Colonic mucosa (tissue), 4 donors: ENCODE measurements around the gene AKR1B15. TPM values are rescaled to one million over a fixed set of nuclear protein-coding genes. Genes with fewer than 3 reads are reported as not detected.

Experiments used
- DNase-seq: peaks from one replicate; pipeline ENCODE4 v3.0.0-alpha.2; 2020
- H3K27ac ChIP-seq: fragments of 200-600 bp; one replicate; pipeline ENCODE4 v1.8.0; 2021
- H3K27me3 ChIP-seq: fragments of 200-600 bp; one replicate; pipeline ENCODE4 v1.8.0; 2021
- H3K36me3 ChIP-seq: fragments of 200-600 bp; one replicate; pipeline ENCODE4 v1.8.0; 2021
- H3K4me1 ChIP-seq: fragments of 200-600 bp; one replicate; pipeline ENCODE4 v1.8.0; 2021; ENCODE audit warnings: mild to moderate bottlenecking
- H3K4me3 ChIP-seq: fragments of 200-600 bp; one replicate; pipeline ENCODE4 v1.8.0; 2021
- H3K9ac ChIP-seq, 2 donors: one replicate each; pipeline ENCODE4 v1.7.0; 2013; ENCODE audit warnings: control low read depth in 2 of 2, low read depth in 2 of 2, low read length in 2 of 2
- H3K9me3 ChIP-seq: fragments of 200-600 bp; one replicate; pipeline ENCODE4 v1.8.0; 2021
- intact Hi-C: fragments of 100-400 bp; cut with DNase I; formaldehyde crosslinking; loops from one replicate; pipeline ENCODE4 v1.14.1; 2022
- total RNA-seq, 2 donors: library from RNA; stranded (reverse); fragmentation: NEBNext Ultra II Directional in 1 of 2; extraction: Animal tissue kit (Norgen Biotek cat#: 25700) in 1 of 2; gene quantifications; one replicate each; pipeline ENCODE4 v1.2.1, GENCODE V29; 2021
- TF ChIP-seq, protein P1 (sequence below): fragments of 200-600 bp; IDR thresholded peaks from one replicate; pipeline ENCODE4 v1.8.0; 2022; ENCODE audit warnings: antibody characterized with exemption, mild to moderate bottlenecking
- donor health status: healthy.
- donor health status: DM: no; HTN: no; CAD: no.
- donor health status: DM: no; HTN: no; CAD: no.

The AKR1B15 gene
- total RNA-seq, 2 donors from 2014 or later: 6.5 to 10.6 TPM

- Histone ChIP-seq H3K27me3 (no peaks in the 10 kb centered on the region), H3K36me3 (no peaks in the 10 kb centered on the region), H3K4me1 (no peaks in the 10 kb centered on the region), H3K9ac (no peak overlapping the region), H3K4me3 (no peak overlapping the region), H3K9me3 (no peaks in the 10 kb centered on the region), H3K27ac (no peak overlapping the region)
- DNase-seq: no peak
- intact Hi-C loops: no loop called here
- TF ChIP-seq, protein P1, sequence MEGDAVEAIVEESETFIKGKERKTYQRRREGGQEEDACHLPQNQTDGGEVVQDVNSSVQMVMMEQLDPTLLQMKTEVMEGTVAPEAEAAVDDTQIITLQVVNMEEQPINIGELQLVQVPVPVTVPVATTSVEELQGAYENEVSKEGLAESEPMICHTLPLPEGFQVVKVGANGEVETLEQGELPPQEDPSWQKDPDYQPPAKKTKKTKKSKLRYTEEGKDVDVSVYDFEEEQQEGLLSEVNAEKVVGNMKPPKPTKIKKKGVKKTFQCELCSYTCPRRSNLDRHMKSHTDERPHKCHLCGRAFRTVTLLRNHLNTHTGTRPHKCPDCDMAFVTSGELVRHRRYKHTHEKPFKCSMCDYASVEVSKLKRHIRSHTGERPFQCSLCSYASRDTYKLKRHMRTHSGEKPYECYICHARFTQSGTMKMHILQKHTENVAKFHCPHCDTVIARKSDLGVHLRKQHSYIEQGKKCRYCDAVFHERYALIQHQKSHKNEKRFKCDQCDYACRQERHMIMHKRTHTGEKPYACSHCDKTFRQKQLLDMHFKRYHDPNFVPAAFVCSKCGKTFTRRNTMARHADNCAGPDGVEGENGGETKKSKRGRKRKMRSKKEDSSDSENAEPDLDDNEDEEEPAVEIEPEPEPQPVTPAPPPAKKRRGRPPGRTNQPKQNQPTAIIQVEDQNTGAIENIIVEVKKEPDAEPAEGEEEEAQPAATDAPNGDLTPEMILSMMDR: no peak
These were observed 43.1 kb upstream of the AKR1B15 start for GRCh38 chr7:134505856-134506255.

- no peaks in the 10 kb centered on the region for H3K36me3 ChIP-seq
- no peaks in the 10 kb centered on the region for H3K27me3 ChIP-seq
- no peaks in the 10 kb centered on the region for H3K4me1 ChIP-seq
- no peak overlapping the region for H3K9ac ChIP-seq
- H3K4me3 ChIP-seq: no peak overlapping the region
- no peak overlapping the region for H3K27ac ChIP-seq
- intact Hi-C loops: no loop called here
- no peaks in the 10 kb centered on the region for H3K9me3 ChIP-seq
- DNase-seq: no peak
- TF ChIP-seq, protein P1: no peak
These were observed 39.9 kb upstream of the AKR1B15 start for GRCh38 chr7:134509010-134509409.

DNA sequence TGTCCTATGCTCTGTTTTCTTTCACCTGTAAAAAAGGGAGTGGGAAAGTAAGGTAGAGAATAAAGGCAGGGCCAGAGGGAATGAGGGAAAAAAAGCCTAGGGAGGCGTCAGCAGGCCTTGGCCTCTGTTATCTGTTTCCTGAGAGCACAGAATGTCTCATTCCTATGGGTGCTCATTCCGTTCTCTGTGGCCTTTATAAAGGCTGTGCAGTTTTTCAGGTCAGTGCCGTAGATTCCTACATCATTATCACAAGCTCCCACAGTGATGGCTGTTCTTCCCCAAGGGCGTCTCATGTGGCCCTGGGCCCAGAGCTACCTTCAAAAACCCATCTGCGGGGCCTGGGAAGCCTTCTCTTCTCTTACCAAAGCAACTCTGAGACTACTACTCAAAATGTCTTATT lies 38.3 kb upstream of the AKR1B15 start:
- TF ChIP-seq, protein P1: no peak
- Histone ChIP-seq H3K27ac (no peak overlapping the region), H3K27me3 (no peaks in the 10 kb centered on the region), H3K9me3 (no peaks in the 10 kb centered on the region), H3K4me3 (no peak overlapping the region), H3K36me3 (no peaks in the 10 kb centered on the region), H3K4me1 (no peaks in the 10 kb centered on the region), H3K9ac (no peak overlapping the region)
- no peak for DNase-seq
- intact Hi-C loops: no loop called here

DNA sequence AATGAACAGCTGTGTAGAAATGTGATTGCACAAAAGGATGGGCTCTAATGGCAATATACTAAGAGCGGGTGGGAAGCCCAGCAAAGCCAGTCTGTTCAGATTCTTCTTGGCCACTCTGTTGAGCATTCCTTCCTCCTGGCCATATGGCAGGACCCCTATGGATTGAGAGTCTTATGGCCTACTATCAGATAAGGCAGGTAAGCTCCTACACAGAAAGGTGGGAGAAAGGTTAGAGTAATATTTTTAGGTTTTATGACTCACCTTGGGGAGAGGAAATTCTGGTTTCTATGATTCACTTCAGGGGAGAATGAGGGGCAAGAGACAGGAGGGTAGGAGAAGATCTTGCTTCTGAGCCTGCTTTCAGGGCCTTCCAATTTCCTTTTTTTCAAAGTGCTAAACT lies 36.6 kb upstream of the AKR1B15 start:
- H3K36me3 ChIP-seq: no peaks in the 10 kb centered on the region
- TF ChIP-seq, protein P1: no peak
- no peaks in the 10 kb centered on the region for H3K4me1 ChIP-seq
- H3K27ac ChIP-seq: no peak overlapping the region
- H3K27me3 ChIP-seq: no peaks in the 10 kb centered on the region
- no peak for DNase-seq
- H3K9ac ChIP-seq: no peak overlapping the region
- H3K4me3 ChIP-seq: no peak overlapping the region
- H3K9me3 ChIP-seq: no peaks in the 10 kb centered on the region
- intact Hi-C loops: loop anchor here (2.0 kb wide), 1 partner anchor 79 kb away; no protein-coding TSS in a partner anchor

GRCh38 chr7:134513169-134513752 lies 35.6 kb upstream of the AKR1B15 start:
- Histone ChIP-seq H3K27ac (no peak overlapping the region), H3K27me3 (no peaks in the 10 kb centered on the region), H3K4me1 (no peaks in the 10 kb centered on the region), H3K9me3 (no peaks in the 10 kb centered on the region), H3K9ac (no peak overlapping the region), H3K4me3 (no peak overlapping the region), H3K36me3 (no peaks in the 10 kb centered on the region)
- TF ChIP-seq, protein P1: peak; percentile 61
- DNase-seq: peak; percentile 45
- intact Hi-C loops: loop anchor here (2.0 kb wide), 1 partner anchor 80 kb away; no protein-coding TSS in a partner anchor
